HepG2 (cell line): ENCODE measurements around the gene DDO. TPM values are rescaled to one million over a fixed set of nuclear protein-coding genes. Genes with fewer than 3 reads are reported as not detected.

Experiments
- MIXL1 ChIP-seq: IDR thresholded peaks from 2 replicates; pipeline ENCODE4 v1.6.1; 2016
- polyA plus RNA-seq, 8 experiments: library from polyadenylated mRNA; depleted of rRNA in 3 of 8; stranded (reverse) in 7 of 8; unstranded in 1 of 8; fragments of >200 nt; fragmentation: Illumina TruSeq in 4 of 8; extraction: Trizol in 4 of 8; gene quantifications; 2 replicates each; pipeline versions ENCODE4 v1.2.1 to v1.2.3, GENCODE V29; 2011 to 2016; ENCODE audit warnings: low read depth in 4 of 8, missing spikeins in 1 of 8, mixed read lengths in 1 of 8; ENCODE audit not compliant: insufficient read depth in 1 of 8
- total RNA-seq, 5 experiments: library from RNA; depleted of rRNA; stranded (reverse); fragments of >200 nt; fragmentation: Illumina TruSeq; extraction: Trizol; gene quantifications; 2 replicates each; pipeline ENCODE4 v1.2.3, GENCODE V29; 2016; ENCODE audit warnings: low read depth in 1 of 5
- TF ChIP-seq, protein P1 (sequence below): sonication (generic); formaldehyde crosslinking; conservative IDR thresholded peaks from 2 replicates; pipeline ENCODE4 v1.4.0; 2020; ENCODE audit warnings: mild to moderate bottlenecking, missing genetic modification reagents, moderate library complexity
- TF ChIP-seq, protein P2 (sequence below), 2 experiments: sonication (generic) in 1 of 2; formaldehyde crosslinking in 1 of 2; IDR thresholded peaks; 2 replicates each; pipeline versions ENCODE4 v1.4.0 to v1.6.1; 2016 to 2020; ENCODE audit warnings: borderline replicate concordance in 1 of 2, low read depth in 1 of 2, mild to moderate bottlenecking in 1 of 2, missing genetic modification reagents in 1 of 2
- TF ChIP-seq, protein P3 (sequence below): IDR thresholded peaks from 2 replicates; pipeline ENCODE4 v1.4.0; 2020; ENCODE audit warnings: mild to moderate bottlenecking, missing genetic modification reagents

Gene DDO
- total and polyA plus RNA-seq, 2 of the 13 experiments (the other 11 are each of a cell fraction or from before 2014, with no cell fraction given): 6.1 to 10.3 TPM

DNA sequence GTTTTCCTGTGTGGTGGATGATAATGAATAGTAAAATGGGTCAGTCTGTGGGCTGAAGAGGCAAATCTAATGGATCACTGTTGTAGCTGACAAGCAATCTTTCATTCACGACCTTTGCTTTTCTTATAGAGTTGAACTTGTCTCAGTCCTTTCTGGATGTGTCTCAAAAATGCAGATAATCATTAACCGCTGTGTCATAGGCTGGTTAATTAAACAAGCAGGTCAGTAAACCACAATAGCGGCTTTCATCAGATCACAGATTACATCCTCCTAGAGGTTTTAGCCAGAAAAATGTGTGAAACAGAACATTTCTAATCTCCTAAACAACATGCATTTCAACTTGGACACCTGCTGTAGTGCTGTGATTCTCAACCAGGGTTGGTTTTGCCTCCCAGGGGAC, 54.7 kb downstream of the DDO start (continued):
- TF ChIP-seq, protein P1, sequence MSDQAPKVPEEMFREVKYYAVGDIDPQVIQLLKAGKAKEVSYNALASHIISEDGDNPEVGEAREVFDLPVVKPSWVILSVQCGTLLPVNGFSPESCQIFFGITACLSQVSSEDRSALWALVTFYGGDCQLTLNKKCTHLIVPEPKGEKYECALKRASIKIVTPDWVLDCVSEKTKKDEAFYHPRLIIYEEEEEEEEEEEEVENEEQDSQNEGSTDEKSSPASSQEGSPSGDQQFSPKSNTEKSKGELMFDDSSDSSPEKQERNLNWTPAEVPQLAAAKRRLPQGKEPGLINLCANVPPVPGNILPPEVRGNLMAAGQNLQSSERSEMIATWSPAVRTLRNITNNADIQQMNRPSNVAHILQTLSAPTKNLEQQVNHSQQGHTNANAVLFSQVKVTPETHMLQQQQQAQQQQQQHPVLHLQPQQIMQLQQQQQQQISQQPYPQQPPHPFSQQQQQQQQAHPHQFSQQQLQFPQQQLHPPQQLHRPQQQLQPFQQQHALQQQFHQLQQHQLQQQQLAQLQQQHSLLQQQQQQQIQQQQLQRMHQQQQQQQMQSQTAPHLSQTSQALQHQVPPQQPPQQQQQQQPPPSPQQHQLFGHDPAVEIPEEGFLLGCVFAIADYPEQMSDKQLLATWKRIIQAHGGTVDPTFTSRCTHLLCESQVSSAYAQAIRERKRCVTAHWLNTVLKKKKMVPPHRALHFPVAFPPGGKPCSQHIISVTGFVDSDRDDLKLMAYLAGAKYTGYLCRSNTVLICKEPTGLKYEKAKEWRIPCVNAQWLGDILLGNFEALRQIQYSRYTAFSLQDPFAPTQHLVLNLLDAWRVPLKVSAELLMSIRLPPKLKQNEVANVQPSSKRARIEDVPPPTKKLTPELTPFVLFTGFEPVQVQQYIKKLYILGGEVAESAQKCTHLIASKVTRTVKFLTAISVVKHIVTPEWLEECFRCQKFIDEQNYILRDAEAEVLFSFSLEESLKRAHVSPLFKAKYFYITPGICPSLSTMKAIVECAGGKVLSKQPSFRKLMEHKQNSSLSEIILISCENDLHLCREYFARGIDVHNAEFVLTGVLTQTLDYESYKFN (CRISPR knock-in tag): 0 out of 2 replicates have a peak, but pooled peaks have one; percentile 23
- TF ChIP-seq MIXL1 (CRISPR knock-in tag): 0 out of 2 replicates have a peak, but pooled peaks have one; percentile 17
- TF ChIP-seq, protein P2, sequence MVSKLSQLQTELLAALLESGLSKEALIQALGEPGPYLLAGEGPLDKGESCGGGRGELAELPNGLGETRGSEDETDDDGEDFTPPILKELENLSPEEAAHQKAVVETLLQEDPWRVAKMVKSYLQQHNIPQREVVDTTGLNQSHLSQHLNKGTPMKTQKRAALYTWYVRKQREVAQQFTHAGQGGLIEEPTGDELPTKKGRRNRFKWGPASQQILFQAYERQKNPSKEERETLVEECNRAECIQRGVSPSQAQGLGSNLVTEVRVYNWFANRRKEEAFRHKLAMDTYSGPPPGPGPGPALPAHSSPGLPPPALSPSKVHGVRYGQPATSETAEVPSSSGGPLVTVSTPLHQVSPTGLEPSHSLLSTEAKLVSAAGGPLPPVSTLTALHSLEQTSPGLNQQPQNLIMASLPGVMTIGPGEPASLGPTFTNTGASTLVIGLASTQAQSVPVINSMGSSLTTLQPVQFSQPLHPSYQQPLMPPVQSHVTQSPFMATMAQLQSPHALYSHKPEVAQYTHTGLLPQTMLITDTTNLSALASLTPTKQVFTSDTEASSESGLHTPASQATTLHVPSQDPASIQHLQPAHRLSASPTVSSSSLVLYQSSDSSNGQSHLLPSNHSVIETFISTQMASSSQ (IDR thresholded peaks at IDR 0.05; ENCODE audit: low read depth): peak; percentile 68; the same call in 1 of the 2 replicates
- TF ChIP-seq, protein P2 (CRISPR knock-in tag; IDR thresholded peaks at IDR 0.05; ENCODE audit: borderline replicate concordance): no peak
- TF ChIP-seq, protein P3, sequence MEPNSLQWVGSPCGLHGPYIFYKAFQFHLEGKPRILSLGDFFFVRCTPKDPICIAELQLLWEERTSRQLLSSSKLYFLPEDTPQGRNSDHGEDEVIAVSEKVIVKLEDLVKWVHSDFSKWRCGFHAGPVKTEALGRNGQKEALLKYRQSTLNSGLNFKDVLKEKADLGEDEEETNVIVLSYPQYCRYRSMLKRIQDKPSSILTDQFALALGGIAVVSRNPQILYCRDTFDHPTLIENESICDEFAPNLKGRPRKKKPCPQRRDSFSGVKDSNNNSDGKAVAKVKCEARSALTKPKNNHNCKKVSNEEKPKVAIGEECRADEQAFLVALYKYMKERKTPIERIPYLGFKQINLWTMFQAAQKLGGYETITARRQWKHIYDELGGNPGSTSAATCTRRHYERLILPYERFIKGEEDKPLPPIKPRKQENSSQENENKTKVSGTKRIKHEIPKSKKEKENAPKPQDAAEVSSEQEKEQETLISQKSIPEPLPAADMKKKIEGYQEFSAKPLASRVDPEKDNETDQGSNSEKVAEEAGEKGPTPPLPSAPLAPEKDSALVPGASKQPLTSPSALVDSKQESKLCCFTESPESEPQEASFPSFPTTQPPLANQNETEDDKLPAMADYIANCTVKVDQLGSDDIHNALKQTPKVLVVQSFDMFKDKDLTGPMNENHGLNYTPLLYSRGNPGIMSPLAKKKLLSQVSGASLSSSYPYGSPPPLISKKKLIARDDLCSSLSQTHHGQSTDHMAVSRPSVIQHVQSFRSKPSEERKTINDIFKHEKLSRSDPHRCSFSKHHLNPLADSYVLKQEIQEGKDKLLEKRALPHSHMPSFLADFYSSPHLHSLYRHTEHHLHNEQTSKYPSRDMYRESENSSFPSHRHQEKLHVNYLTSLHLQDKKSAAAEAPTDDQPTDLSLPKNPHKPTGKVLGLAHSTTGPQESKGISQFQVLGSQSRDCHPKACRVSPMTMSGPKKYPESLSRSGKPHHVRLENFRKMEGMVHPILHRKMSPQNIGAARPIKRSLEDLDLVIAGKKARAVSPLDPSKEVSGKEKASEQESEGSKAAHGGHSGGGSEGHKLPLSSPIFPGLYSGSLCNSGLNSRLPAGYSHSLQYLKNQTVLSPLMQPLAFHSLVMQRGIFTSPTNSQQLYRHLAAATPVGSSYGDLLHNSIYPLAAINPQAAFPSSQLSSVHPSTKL (CRISPR knock-in tag): 0 out of 2 replicates have a peak, but pooled peaks have one; percentile 18
- TF ChIP-seq, all 625 proteins: peak for 10
